HEK293T (cell line): Measurements from ENCODE around the gene MOK.

Source experiments
- ELF4 ChIP-seq: fragments of 450-650 bp; IDR thresholded peaks from 2 replicates; pipeline ENCODE4 v1.6.1; 2017; ENCODE audit warnings: antibody characterized with exemption
- FOXA1 ChIP-seq: fragments of 450-650 bp; IDR thresholded peaks from 2 replicates; pipeline ENCODE4 v1.6.1; 2016; ENCODE audit warnings: mild to moderate bottlenecking
- FOXM1 ChIP-seq: fragments of 450-650 bp; IDR thresholded peaks from 2 replicates; pipeline ENCODE4 v1.6.1; 2017; ENCODE audit warnings: mild to moderate bottlenecking, borderline replicate concordance
- HDGF ChIP-seq: fragments of 450-650 bp; IDR thresholded peaks from 2 replicates; pipeline ENCODE4 v1.6.1; 2017; ENCODE audit warnings: antibody characterized with exemption, borderline replicate concordance
- SP1 ChIP-seq: fragments of 450-650 bp; IDR thresholded peaks from 2 replicates; pipeline ENCODE4 v1.6.1; 2017
- SUZ12 ChIP-seq: fragments of 450-650 bp; IDR thresholded peaks from 2 replicates; pipeline ENCODE4 v1.6.1; 2016; ENCODE audit warnings: mild to moderate bottlenecking

DNA sequence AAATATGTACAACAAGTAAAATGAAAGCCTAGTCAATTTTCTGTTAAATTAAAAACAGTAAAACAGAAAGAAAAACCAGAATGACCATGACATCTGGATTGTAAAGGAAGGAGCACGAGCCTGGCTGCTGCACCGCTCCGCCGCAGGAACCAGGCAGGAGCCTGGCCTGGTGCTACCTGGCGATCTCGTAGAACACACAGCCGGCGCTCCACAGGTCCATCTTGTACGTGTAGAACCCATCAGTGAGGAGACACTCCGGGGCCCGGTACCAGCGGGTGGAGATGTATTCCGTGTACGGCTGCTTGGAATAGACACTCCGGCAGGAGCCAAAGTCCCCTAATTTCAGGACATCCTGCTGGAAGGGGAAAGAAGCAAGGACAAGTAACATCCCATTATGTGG lies 54.3 kb downstream of the MOK start:
- TF ChIP-seq FOXA1 (no peak), ELF4 (no peak), FOXM1 (no peak), HDGF (no peak), SP1 (no peak), SUZ12 (no peak)
